NCI-H82 treated with DMSO at 0.1 percent for 48 hours (cell line): Measurements from ENCODE around the gene PTH.
A peak's percentile ranks its signal among the peaks of the same experiment; 100 is the strongest.

Experiments used
- DNase-seq: peaks from one replicate; lab custom pipeline; 2025; ENCODE audit not compliant: unreplicated experiment; lab: John Stamatoyannopoulos, UW

PTH gene

GRCh38 chr11:13495929-13496328 is at the start of gene PTH:
Gene PTH, minus strand, starts transcription at chr11:13495997. Its CDS starts 3,142 bp downstream, at chr11:13492855.
- peak; percentile 3 for DNase-seq

GRCh38 chr11:13538044-13538443 is 42.2 kb upstream of the PTH start:
- DNase-seq, result no peak

- no peak for DNase-seq
These were observed 40.0 kb upstream of the PTH start for GRCh38 chr11:13535819-13536218.

- no peak for DNase-seq
These were observed 38.6 kb upstream of the PTH start for GRCh38 chr11:13534358-13534757.

- no peak for DNase-seq
These were observed 29.5 kb upstream of the PTH start for GRCh38 chr11:13525257-13525656.

GRCh38 chr11:13503393-13503792 is 7.6 kb upstream of the PTH start:
- no peak for DNase-seq

- no peak for DNase-seq
These were observed 6.7 kb upstream of the PTH start for GRCh38 chr11:13502492-13502891.

- DNase-seq, result no peak
These were observed 1.7 kb downstream of the PTH start for GRCh38 chr11:13494051-13494450.

- DNase-seq, result no peak
These were observed 8.2 kb downstream of the PTH start for GRCh38 chr11:13487661-13488030.

GRCh38 chr11:13486926-13487660 is 8.7 kb downstream of the PTH start:
- DNase-seq, result no peak

- no peak for DNase-seq
These were observed 15.6 kb downstream of the PTH start for GRCh38 chr11:13480198-13480597.

GRCh38 chr11:13479688-13480087 is 16.1 kb downstream of the PTH start:
- DNase-seq, result no peak

GRCh38 chr11:13475091-13475490 is 20.7 kb downstream of the PTH start:
- no peak for DNase-seq

- no peak for DNase-seq
These were observed 22.6 kb downstream of the PTH start for GRCh38 chr11:13473013-13473722.

- no peak for DNase-seq
These were observed 27.0 kb downstream of the PTH start for GRCh38 chr11:13468750-13469149.

- DNase-seq, result peak; percentile 28
These were observed 29.9 kb downstream of the PTH start for GRCh38 chr11:13465909-13466371.

GRCh38 chr11:13463779-13464290 is 32.0 kb downstream of the PTH start:
- DNase-seq, result peak; percentile 70

GRCh38 chr11:13462901-13463778 is 32.7 kb downstream of the PTH start, which contains the start of gene BTBD10:
Gene BTBD10, minus strand, starts transcription at chr11:13463222. Its CDS starts 18,098 bp downstream, at chr11:13445124.
- peak; percentile 60 for DNase-seq

- DNase-seq, result peak; percentile 11
These were observed 33.4 kb downstream of the PTH start for GRCh38 chr11:13462311-13462900.

GRCh38 chr11:13461291-13461690 is 34.5 kb downstream of the PTH start:
- DNase-seq, result no peak
